A549 treated with Hydrocortisone at 1 μM for 4 hours (cell line): ENCODE data around the gene GRIN2B. TPM values are rescaled to one million over a fixed set of nuclear protein-coding genes. Genes with fewer than 3 reads are reported as not detected.

Experiments used
- total RNA-seq: library from RNA; stranded (reverse); fragments of 200-300 nt; extraction: Qiagen RNA extraction; gene quantifications from 5 replicates; pipeline ENCODE4 v1.2.3, GENCODE V29; 2022

The GRIN2B gene
- 3.7 to 4.9 TPM (median 4.7 TPM) in 5 replicates for total RNA-seq

DNA sequence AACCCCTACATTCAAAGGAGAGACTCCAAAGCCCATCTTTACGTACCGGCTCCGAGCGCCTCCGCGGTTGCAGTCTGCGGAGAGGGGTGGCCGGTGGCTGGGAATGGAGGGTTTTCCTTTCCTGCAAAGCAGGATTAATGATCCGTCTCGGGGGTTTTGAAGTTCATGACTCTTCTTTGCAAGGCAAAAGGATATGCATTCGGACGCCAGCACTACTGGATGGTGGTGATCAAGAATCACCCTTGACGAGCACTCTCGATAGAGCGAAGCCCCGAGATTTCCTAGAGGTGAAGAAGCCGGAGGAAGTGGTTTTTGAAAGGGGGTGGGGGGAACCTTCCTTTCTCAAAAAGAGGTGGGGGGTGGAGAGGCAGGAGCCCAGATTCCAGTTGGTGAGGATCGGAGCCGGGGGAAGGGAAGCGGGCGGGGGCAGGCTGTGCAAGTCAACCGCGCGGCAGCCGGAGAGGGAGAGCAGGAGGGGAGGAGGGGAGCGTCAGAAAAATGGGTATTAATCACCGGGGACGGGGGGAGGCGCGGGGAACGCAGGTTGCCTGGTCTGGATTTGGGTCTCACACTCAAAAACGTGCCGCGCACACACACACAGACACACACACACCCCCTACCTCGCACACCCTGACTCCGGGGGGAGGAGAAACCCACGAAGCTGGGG is at the start of gene GRIN2B:
GRIN2B (minus strand) TSS at position 307 of the 667 bp plus-strand sequence. CDS start 115,394 bp downstream, outside the sequence.

